ENCODE measurements around the gene PCTP.

The PCTP gene

DNA sequence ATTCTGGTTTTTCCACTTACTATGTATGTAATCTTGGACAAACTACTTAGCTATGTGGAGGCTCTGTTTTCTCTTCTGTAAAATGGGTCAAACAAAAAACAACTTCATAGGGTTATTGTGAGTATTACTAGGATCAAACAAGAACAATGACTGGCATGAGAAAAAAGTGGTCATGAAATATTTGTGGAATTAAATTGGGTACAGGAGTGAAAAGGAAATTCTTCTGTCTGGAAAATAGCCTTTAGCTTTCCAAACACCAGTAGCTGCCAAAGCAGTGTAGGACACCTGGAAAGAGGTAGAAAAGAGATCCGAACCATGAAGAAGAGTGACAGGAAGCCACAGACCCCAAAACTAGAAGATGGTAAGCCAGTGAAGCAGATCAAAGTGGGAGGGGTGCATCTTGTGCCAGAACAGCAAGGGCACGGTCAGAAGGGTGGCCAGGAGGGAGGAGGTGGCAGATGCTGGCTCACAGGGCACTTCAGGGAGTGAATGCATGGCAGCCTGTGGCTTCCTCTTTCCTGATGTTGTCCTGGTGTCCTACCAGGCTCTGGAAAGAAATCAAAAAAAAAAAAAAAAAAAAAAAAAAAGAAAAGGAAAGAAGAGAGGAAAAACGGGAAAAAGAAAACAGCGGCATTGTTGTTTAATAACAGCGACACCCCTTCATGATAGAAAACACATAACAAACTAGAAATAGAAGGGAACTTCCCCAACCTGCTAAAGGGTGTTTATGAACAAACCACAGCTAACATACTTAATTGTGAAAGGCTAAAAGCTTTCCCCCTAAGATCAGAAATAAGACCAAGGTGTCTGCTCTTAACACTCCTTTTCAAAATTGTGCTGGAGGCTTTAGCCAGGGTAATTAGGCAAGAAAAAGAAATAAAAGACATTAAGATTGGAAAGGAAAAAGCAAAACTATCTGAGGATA lies 67.9 kb downstream of the PCTP start:
- Histone ChIP-seq H3K27ac (ENCODE audit: insufficient read depth, low read depth, low read length, poor library complexity, severe bottlenecking) (no peak overlapping the region), H3K36me3 (ENCODE audit: control insufficient read depth, insufficient read depth, low read length) (no peaks in the 10 kb centered on the region), H3K4me1 (ENCODE audit: control insufficient read depth, insufficient read depth, low read length) (no peaks in the 10 kb centered on the region), H3K4me3 (ENCODE audit: insufficient read depth, low read depth, low read length) (no peak overlapping the region), H3K9me3 (ENCODE audit: control insufficient read depth, low read length) (no peaks in the 10 kb centered on the region), H3K27me3 (ENCODE audit: control insufficient read depth, insufficient read depth, low read length, poor library complexity, severe bottlenecking) (no peaks in the 10 kb centered on the region)
- WGBS, 2 experiments, result 96 to 97% methylated on average over 2 to 4 of the region's 5 CpGs

DNA sequence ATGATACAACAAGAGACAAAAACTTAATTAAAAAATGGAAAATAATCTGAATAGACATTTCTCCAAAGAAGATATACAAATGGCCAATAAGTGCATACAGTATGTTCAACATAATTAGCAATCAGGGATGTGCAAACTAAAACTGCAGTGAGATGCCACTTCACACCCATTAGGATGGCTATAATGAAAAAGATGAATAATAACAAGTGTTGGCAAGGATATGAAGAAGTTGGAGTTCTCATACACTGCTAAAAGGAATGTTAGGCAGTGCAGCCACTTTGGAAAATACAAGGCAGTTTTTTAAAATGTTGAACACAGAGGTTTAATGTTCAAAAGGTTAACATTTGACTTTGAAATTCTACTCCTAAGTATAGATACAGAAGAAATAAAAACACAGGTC lies 69.8 kb downstream of the PCTP start:
- Histone ChIP-seq H3K9me3 (ENCODE audit: control insufficient read depth, low read length) (no peaks in the 10 kb centered on the region), H3K27me3 (ENCODE audit: control insufficient read depth, insufficient read depth, low read length, poor library complexity, severe bottlenecking) (no peaks in the 10 kb centered on the region), H3K27ac (ENCODE audit: insufficient read depth, low read depth, low read length, poor library complexity, severe bottlenecking) (no peak overlapping the region), H3K4me3 (ENCODE audit: insufficient read depth, low read depth, low read length) (no peak overlapping the region), H3K4me1 (ENCODE audit: control insufficient read depth, insufficient read depth, low read length) (no peaks in the 10 kb centered on the region), H3K36me3 (ENCODE audit: control insufficient read depth, insufficient read depth, low read length) (no peaks in the 10 kb centered on the region)

DNA sequence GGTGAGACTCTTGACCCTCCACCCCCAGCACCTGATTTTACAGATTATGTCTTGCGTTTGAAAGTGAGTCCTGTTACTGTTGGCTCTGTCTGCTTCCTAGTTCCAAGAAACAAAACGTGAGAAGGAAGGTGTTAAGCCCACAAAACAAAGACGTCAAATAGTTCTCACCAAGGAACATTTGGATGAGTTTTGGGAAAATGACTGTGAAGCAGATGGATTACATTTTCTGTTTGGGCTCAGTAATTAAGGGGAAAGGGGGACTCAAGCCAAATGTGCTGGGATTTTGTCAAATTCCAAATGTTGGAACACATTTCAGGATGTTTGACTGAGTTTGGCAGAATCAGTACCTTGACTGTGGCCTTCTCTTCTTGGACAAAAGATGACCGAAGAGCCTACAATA lies 71.2 kb downstream of the PCTP start:
- Histone ChIP-seq H3K9me3 (ENCODE audit: control insufficient read depth, low read length) (no peaks in the 10 kb centered on the region), H3K27me3 (ENCODE audit: control insufficient read depth, insufficient read depth, low read length, poor library complexity, severe bottlenecking) (no peaks in the 10 kb centered on the region), H3K27ac (ENCODE audit: insufficient read depth, low read depth, low read length, poor library complexity, severe bottlenecking) (no peak overlapping the region), H3K36me3 (ENCODE audit: control insufficient read depth, insufficient read depth, low read length) (no peaks in the 10 kb centered on the region), H3K4me1 (ENCODE audit: control insufficient read depth, insufficient read depth, low read length) (no peaks in the 10 kb centered on the region), H3K4me3 (ENCODE audit: insufficient read depth, low read depth, low read length) (no peak overlapping the region)
- WGBS, 2 experiments, result 89 to 90% methylated on average over 4 of the region's 4 CpGs

DNA sequence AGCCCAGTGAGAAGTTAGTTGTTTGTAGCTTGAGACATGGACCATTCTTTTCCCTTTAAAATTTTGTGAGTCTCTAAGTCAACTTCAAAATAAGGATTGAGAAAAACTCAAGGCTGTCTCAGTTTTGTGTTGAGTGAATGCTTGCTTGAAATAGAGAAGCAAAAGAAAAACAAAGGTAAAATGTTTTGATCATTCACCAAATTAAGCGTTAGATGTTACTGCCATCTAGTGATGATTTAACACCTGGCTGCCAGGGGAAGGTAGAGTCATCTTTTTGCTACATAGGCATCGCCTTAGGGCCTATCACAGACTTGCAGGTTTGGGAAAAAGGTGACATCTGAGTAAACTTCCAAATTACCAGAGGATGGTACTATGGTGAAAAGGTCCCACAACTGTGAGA lies 74.4 kb downstream of the PCTP start:
- peaks cover 5% of the 10 kb centered on the region for H3K4me1 ChIP-seq (ENCODE audit: control insufficient read depth, insufficient read depth, low read length)
- WGBS, 2 experiments, result 78 to 80% methylated on average over 2 of the region's 2 CpGs
- H3K4me3 ChIP-seq (ENCODE audit: insufficient read depth, low read depth, low read length), result no peak overlapping the region
- no peaks in the 10 kb centered on the region for H3K36me3 ChIP-seq (ENCODE audit: control insufficient read depth, insufficient read depth, low read length)
- H3K27ac ChIP-seq (ENCODE audit: insufficient read depth, low read depth, low read length, poor library complexity, severe bottlenecking), result no peak overlapping the region
- no peaks in the 10 kb centered on the region for H3K9me3 ChIP-seq (ENCODE audit: control insufficient read depth, low read length)
- no peaks in the 10 kb centered on the region for H3K27me3 ChIP-seq (ENCODE audit: control insufficient read depth, insufficient read depth, low read length, poor library complexity, severe bottlenecking)

All from ectodermal cell (in vitro differentiated cells).